Colonic mucosa (tissue), 4 donors: ENCODE data around the gene PADI4. TPM values are rescaled to one million over a fixed set of nuclear protein-coding genes. Genes with fewer than 3 reads are reported as not detected.

ENCODE experiments used
- DNase-seq: peaks from one replicate; pipeline ENCODE4 v3.0.0-alpha.2; 2020
- H3K27ac ChIP-seq: fragments of 200-600 bp; one replicate; pipeline ENCODE4 v1.8.0; 2021
- H3K27me3 ChIP-seq: fragments of 200-600 bp; one replicate; pipeline ENCODE4 v1.8.0; 2021
- H3K36me3 ChIP-seq: fragments of 200-600 bp; one replicate; pipeline ENCODE4 v1.8.0; 2021
- H3K4me1 ChIP-seq: fragments of 200-600 bp; one replicate; pipeline ENCODE4 v1.8.0; 2021; ENCODE audit warnings: mild to moderate bottlenecking
- H3K4me3 ChIP-seq: fragments of 200-600 bp; one replicate; pipeline ENCODE4 v1.8.0; 2021
- H3K9ac ChIP-seq, 2 donors: one replicate each; pipeline ENCODE4 v1.7.0; 2013; ENCODE audit warnings: control low read depth in 2 of 2, low read depth in 2 of 2, low read length in 2 of 2
- H3K9me3 ChIP-seq: fragments of 200-600 bp; one replicate; pipeline ENCODE4 v1.8.0; 2021
- CTCF ChIP-seq: fragments of 200-600 bp; IDR thresholded peaks from one replicate; pipeline ENCODE4 v1.8.0; 2022; ENCODE audit warnings: antibody characterized with exemption, mild to moderate bottlenecking
- intact Hi-C: fragments of 100-400 bp; cut with DNase I; formaldehyde crosslinking; loops from one replicate; pipeline ENCODE4 v1.14.1; 2022
- total RNA-seq, 2 donors: library from RNA; stranded (reverse); fragmentation: NEBNext Ultra II Directional in 1 of 2; extraction: Animal tissue kit (Norgen Biotek cat#: 25700) in 1 of 2; gene quantifications; one replicate each; pipeline ENCODE4 v1.2.1, GENCODE V29; 2021
- donor health status: healthy.
- donor health status: DM: no; HTN: no; CAD: no.
- donor health status: DM: no; HTN: no; CAD: no.

Gene PADI4
- total RNA-seq, 2 donors from 2014 or later, result not detected

DNA sequence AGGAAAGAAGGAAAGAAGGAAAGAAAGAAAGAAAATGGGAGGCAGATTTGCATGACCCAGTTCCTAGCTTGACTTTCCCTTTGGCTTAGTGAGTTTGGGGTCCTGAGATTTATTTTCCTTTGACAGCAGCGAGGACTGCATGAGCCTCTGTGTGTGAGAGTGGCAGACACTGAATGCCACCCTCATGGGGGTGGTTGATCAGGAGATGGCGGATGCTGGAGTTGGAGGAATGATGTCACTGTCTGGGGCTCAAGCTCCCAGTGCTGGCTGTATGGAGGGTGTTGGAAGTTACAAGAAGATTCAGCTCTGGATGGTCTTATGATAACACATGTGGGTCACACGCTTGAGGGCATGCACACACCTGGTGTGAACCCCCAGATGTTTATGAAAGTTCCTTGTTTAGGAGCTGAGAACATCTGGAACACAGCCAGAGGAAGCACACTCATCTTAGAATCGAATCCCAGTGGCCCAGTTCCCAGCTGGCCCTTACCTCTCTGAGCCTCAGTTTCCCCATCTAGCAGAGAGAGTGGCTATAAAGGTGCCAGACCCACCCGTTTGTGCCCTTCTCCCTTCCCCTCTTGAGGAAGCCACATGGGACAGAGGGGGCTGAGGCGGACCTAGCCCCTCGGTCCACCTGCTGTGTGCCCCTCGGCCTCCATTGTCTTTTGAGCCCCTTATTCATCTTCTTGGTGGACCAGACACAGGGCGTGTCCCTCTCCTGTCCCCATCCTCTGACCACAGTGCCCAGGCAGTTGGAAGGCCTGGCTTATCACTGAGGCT lies 5.7 kb downstream of the PADI4 start:
- no peaks in the 10 kb centered on the region for H3K27me3 ChIP-seq
- no peaks in the 10 kb centered on the region for H3K9me3 ChIP-seq
- H3K9ac ChIP-seq, result no peak overlapping the region
- no peaks in the 10 kb centered on the region for H3K4me1 ChIP-seq
- H3K27ac ChIP-seq, result no peak overlapping the region
- H3K4me3 ChIP-seq, result no peak overlapping the region
- no peak for DNase-seq
- TF ChIP-seq CTCF, result no peak
- intact Hi-C loops, result no loop called here
- no peaks in the 10 kb centered on the region for H3K36me3 ChIP-seq

DNA sequence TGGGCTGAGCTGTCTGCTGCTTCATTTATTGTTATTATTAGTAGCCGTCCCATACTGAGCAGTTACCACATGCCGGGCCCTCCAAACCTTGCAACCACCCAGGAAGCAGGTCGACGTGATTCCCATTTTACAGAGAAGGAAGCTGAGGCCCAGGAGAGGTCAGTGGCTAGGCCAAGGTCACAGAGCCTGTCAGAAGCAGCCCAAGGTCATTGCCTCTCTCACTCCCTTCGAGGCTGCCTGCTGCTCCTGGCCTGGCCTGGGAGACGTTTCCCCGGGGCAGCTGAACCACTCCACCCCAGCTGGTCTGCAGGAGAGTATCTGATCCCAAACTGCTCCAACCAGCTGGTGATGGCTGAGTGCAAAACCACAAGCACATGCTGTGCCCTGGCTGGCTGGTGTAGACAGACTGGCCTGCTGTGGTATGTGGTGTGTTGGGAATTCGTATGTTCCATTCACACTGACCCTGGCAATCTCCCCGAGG lies 6.5 kb downstream of the PADI4 start:
- H3K36me3 ChIP-seq, result no peaks in the 10 kb centered on the region
- intact Hi-C loops, result no loop called here
- no peak for TF ChIP-seq CTCF
- no peaks in the 10 kb centered on the region for H3K27me3 ChIP-seq
- DNase-seq, result no peak
- H3K4me3 ChIP-seq, result no peak overlapping the region
- H3K4me1 ChIP-seq, result no peaks in the 10 kb centered on the region
- H3K9ac ChIP-seq, result no peak overlapping the region
- H3K27ac ChIP-seq, result no peak overlapping the region
- H3K9me3 ChIP-seq, result no peaks in the 10 kb centered on the region

GRCh38 chr1:17315542-17316130 lies 7.6 kb downstream of the PADI4 start:
- no peaks in the 10 kb centered on the region for H3K27me3 ChIP-seq

GRCh38 chr1:17316704-17317103 lies 8.7 kb downstream of the PADI4 start:
- no peaks in the 10 kb centered on the region for H3K4me1 ChIP-seq
- intact Hi-C loops, result no loop called here
- H3K4me3 ChIP-seq, result no peak overlapping the region
- no peaks in the 10 kb centered on the region for H3K9me3 ChIP-seq
- H3K9ac ChIP-seq, result no peak overlapping the region
- H3K27me3 ChIP-seq, result no peaks in the 10 kb centered on the region
- no peak for TF ChIP-seq CTCF
- DNase-seq, result no peak
- no peaks in the 10 kb centered on the region for H3K36me3 ChIP-seq
- no peak overlapping the region for H3K27ac ChIP-seq

More at GRCh38 chr1:17315542-17316130, 7.6 kb downstream of the PADI4 start:
- Histone ChIP-seq H3K36me3 (no peaks in the 10 kb centered on the region), H3K9me3 (no peaks in the 10 kb centered on the region), H3K27ac (no peak overlapping the region), H3K4me1 (no peaks in the 10 kb centered on the region), H3K9ac (no peak overlapping the region), H3K4me3 (no peak overlapping the region)
- TF ChIP-seq CTCF, result no peak
- no peak for DNase-seq
- intact Hi-C loops, result no loop called here

GRCh38 chr1:17318262-17318661 lies 10.3 kb downstream of the PADI4 start:
- Histone ChIP-seq H3K9ac (no peak overlapping the region), H3K27me3 (no peaks in the 10 kb centered on the region), H3K36me3 (no peaks in the 10 kb centered on the region), H3K4me1 (no peaks in the 10 kb centered on the region), H3K4me3 (no peak overlapping the region), H3K9me3 (no peaks in the 10 kb centered on the region), H3K27ac (no peak overlapping the region)
- intact Hi-C loops, result no loop called here
- no peak for DNase-seq
- TF ChIP-seq CTCF, result no peak
